CD4-positive, CD25-positive, alpha-beta regulatory T cell (primary cell): ENCODE data around the gene PRELP. TPM values are rescaled to one million over a fixed set of nuclear protein-coding genes. Genes with fewer than 3 reads are reported as not detected.

Experiments
- ATAC-seq, 2 donors: fragments of 150-1000 bp; cut with Tn5 transposase; one replicate each; pipeline ENCODE4 v1.10.0; 2021; ENCODE audit warnings: low read depth in 2 of 2, moderate number of reproducible peaks in 2 of 2, moderate library complexity in 1 of 2
- DNase-seq, 3 donors: peaks; one replicate each; pipeline versions ENCODE4 v3.0.0 to v3.0.0-alpha.2; 2012 to 2022; ENCODE audit warnings: mixed read lengths in 1 of 3
- H3K27ac ChIP-seq: one replicate; pipeline ENCODE4 v1.7.0; 2013; ENCODE audit warnings: mild to moderate bottlenecking, low read length; ENCODE audit not compliant: insufficient read depth, poor library complexity, severe bottlenecking
- H3K27me3 ChIP-seq: one replicate; pipeline ENCODE4 v1.7.0; 2013; ENCODE audit warnings: low read length; ENCODE audit not compliant: control insufficient read depth, insufficient read depth
- H3K36me3 ChIP-seq: one replicate; pipeline ENCODE4 v1.7.0; 2013; ENCODE audit warnings: mild to moderate bottlenecking, low read length, moderate library complexity; ENCODE audit not compliant: control insufficient read depth, insufficient read depth
- H3K4me1 ChIP-seq: 2 replicates; pipeline ENCODE4 v1.7.0; 2013; ENCODE audit warnings: mild to moderate bottlenecking, low read length; ENCODE audit not compliant: insufficient read depth, control insufficient read depth, poor library complexity, severe bottlenecking
- H3K4me3 ChIP-seq: one replicate; pipeline ENCODE4 v1.7.0; 2013; ENCODE audit warnings: low read depth, mild to moderate bottlenecking, low read length, moderate library complexity
- H3K9me3 ChIP-seq, 2 experiments: 1 replicate in 1 of 2; 2 replicates in 1 of 2; pipeline ENCODE4 v1.7.0; 2013; ENCODE audit warnings: low read length in 2 of 2, mild to moderate bottlenecking in 1 of 2, moderate library complexity in 1 of 2; ENCODE audit not compliant: control insufficient read depth in 2 of 2
- H3K27ac Mint-ChIP-seq, 3 donors: one replicate each; pipeline ENCODE4 v1.8.0; 2020 to 2022; ENCODE audit warnings: mild to moderate bottlenecking in 3 of 3, mixed read lengths in 3 of 3, moderate library complexity in 2 of 3
- H3K27me3 Mint-ChIP-seq: one replicate; pipeline ENCODE4 v1.8.0; 2022; ENCODE audit warnings: mild to moderate bottlenecking, mixed read lengths
- H3K36me3 Mint-ChIP-seq: one replicate; pipeline ENCODE4 v1.8.0; 2020; ENCODE audit warnings: mixed read lengths
- H3K4me1 Mint-ChIP-seq, 4 donors: one replicate each; pipeline ENCODE4 v1.8.0; 2020 to 2022; ENCODE audit warnings: mixed read lengths in 4 of 4, mild to moderate bottlenecking in 1 of 4
- H3K4me3 Mint-ChIP-seq, 4 donors: one replicate each; pipeline ENCODE4 v1.8.0; 2020 to 2022; ENCODE audit warnings: mild to moderate bottlenecking in 4 of 4, mixed read lengths in 4 of 4, moderate library complexity in 3 of 4
- H3K9me3 Mint-ChIP-seq, 7 donors: one replicate each; pipeline ENCODE4 v1.8.0; 2020 to 2022; ENCODE audit warnings: mixed read lengths in 7 of 7, mild to moderate bottlenecking in 3 of 7, moderate library complexity in 2 of 7
- polyA plus RNA-seq, 4 donors: library from polyadenylated mRNA; unstranded; fragments of 300-500 nt; fragmentation: Illumina TruSeq; gene quantifications; one replicate each; pipeline ENCODE4 v1.2.3, GENCODE V29; 2021
- total RNA-seq: library from RNA; stranded (reverse); gene quantifications from one replicate; pipeline ENCODE4 v1.2.3, GENCODE V29; 2022

PRELP gene
- total and polyA plus RNA-seq, 5 donors from 2014 or later, result not detected

GRCh38 chr1:203480084-203480483 is 4.5 kb downstream of the PRELP start:
- Histone ChIP-seq H3K4me3 (no peak overlapping the region), H3K9me3 (no peaks in the 10 kb centered on the region), H3K4me1 (no peaks in the 10 kb centered on the region), H3K27ac (no peak overlapping the region), H3K36me3 (no peaks in the 10 kb centered on the region), H3K27me3 (peaks cover 9% of the 10 kb centered on the region)
- H3K27ac Mint-ChIP-seq, result no peak overlapping the region
- ATAC-seq (no peak), DNase-seq (no peak)
- no peaks in the 10 kb centered on the region for H3K9me3 Mint-ChIP-seq
- no peak overlapping the region for H3K4me3 Mint-ChIP-seq
- H3K27me3 Mint-ChIP-seq, result peaks cover 19% of the 10 kb centered on the region
- peaks cover 0 to 4% (median 0%) of the 10 kb centered on the region in 4 donors for H3K4me1 Mint-ChIP-seq
- H3K36me3 Mint-ChIP-seq, result no peaks in the 10 kb centered on the region

- peak overlapping the region in 1 of 3 donors; percentile 21 for H3K27ac Mint-ChIP-seq
- peak; percentile 34 to 53 for ATAC-seq
- H3K9me3 ChIP-seq, result no peaks in the 10 kb centered on the region
- H3K4me1 Mint-ChIP-seq, result peaks cover 0 to 6% (median 0%) of the 10 kb centered on the region in 4 donors
- no peak overlapping the region for H3K4me3 Mint-ChIP-seq
- H3K27me3 Mint-ChIP-seq, result peaks cover 19% of the 10 kb centered on the region
- no peaks in the 10 kb centered on the region for H3K36me3 ChIP-seq
- H3K4me1 ChIP-seq, result no peaks in the 10 kb centered on the region
- DNase-seq, result peak in 2 of 3 donors; percentile 26 to 54
- H3K27me3 ChIP-seq, result peaks cover 9% of the 10 kb centered on the region
- H3K9me3 Mint-ChIP-seq, result no peaks in the 10 kb centered on the region
- H3K36me3 Mint-ChIP-seq, result no peaks in the 10 kb centered on the region
- H3K27ac ChIP-seq, result no peak overlapping the region
- no peak overlapping the region for H3K4me3 ChIP-seq
These were observed 5.0 kb downstream of the PRELP start for GRCh38 chr1:203480525-203481084.

DNA sequence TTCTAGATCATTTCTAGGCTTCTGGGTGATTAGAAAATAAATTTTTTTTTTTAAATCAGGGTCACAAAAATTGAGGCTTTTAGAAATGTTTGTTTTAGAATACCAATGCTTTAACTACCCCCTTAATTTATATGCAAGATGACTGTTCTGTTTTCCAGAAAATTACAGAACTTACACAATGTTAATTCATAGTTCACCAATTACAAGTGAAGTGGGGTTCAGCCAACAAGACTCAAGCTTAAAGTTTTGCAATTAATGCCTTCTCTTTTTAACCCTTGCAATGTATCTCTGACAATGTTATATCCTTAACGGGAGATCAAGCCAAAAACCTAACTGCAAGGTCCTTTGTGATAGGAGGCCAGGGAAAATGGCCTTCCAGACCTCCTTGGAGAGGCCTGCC is 5.6 kb downstream of the PRELP start:
- no peak for ATAC-seq

DNA sequence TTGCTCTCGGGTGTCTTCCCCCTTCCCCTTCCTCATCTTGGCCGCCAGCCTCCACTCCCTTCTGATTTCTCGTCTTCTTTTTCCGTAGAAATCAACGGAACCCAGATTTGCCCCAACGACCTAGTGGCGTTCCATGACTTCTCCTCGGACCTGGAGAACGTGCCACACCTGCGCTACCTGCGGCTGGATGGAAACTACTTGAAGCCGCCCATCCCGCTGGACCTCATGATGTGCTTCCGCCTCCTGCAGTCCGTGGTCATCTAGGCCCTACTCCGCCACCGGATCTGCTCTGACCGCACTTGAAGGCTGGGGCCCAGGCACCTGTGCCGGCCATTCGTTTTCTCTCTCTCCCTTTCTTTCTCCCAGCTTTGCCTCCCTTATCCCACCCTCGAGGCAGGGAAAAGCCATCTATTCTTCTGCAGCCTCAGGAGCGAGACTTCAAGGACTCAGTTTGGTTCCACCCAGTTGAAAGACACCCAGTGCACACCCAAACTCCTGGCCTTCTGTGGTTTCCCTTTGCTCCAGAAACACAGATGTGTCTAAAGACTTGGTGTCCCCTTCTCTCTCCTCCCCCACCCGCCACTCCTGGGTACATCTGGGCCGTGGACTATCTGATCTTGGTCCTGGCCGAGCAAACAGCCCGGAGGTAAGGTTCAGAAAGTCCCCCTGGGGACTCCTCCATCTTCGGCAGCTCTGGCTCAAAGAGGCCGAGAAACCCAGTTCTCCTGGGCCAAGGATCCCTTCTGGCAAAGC is 11.2 kb downstream of the PRELP start:
- DNase-seq, result no peak
- Histone ChIP-seq H3K9me3 (no peaks in the 10 kb centered on the region), H3K36me3 (no peaks in the 10 kb centered on the region), H3K4me1 (peaks cover 8% of the 10 kb centered on the region), H3K4me3 (no peak overlapping the region), H3K27ac (peak overlapping the region; percentile 5), H3K27me3 (no peaks in the 10 kb centered on the region)
- peaks cover 4% of the 10 kb centered on the region for H3K27me3 Mint-ChIP-seq
- H3K36me3 Mint-ChIP-seq, result no peaks in the 10 kb centered on the region
- peaks cover 0 to 18% (median 2%) of the 10 kb centered on the region in 4 donors for H3K4me1 Mint-ChIP-seq
- no peak for ATAC-seq
- H3K9me3 Mint-ChIP-seq, result no peaks in the 10 kb centered on the region
- peak overlapping the region in 1 of 3 donors; percentile 87 for H3K27ac Mint-ChIP-seq
- H3K4me3 Mint-ChIP-seq, result peak overlapping the region in 3 of 4 donors; percentile 68 to 83 (median 75)

More for the DNA sequence above, 5.6 kb downstream of the PRELP start:
- Mint-ChIP-seq H3K27ac (no peak overlapping the region), H3K27me3 (peaks cover 13% of the 10 kb centered on the region), H3K4me3 (no peak overlapping the region), H3K36me3 (no peaks in the 10 kb centered on the region), H3K4me1 (peaks cover 0 to 6% (median 0%) of the 10 kb centered on the region in 4 donors), H3K9me3 (no peaks in the 10 kb centered on the region)
- Histone ChIP-seq H3K27me3 (peaks cover 7% of the 10 kb centered on the region), H3K36me3 (no peaks in the 10 kb centered on the region), H3K4me3 (no peak overlapping the region), H3K4me1 (no peaks in the 10 kb centered on the region), H3K27ac (no peak overlapping the region), H3K9me3 (no peaks in the 10 kb centered on the region)
- no peak for DNase-seq

DNA sequence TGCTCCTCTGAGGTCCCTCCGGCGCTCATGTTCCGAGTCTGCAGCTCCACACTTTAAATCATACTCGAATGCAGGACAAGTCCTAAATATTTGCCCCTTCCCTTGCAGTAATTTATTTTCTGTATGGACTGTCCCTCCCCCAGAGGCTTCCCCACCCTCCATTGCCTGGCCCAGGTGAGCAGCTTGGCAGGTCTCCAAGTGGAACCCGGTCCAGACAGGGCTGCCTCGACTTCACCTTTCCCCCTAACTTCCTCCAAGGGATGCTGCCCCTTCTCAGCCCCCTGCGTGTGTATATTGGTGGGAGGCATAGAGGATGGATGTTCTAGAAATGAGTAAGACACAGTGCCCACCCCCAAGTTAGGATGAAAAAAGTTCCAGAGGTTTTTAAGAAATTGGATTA is 12.9 kb downstream of the PRELP start:
- ATAC-seq (no peak), DNase-seq (no peak)
- Histone ChIP-seq H3K27ac (no peak overlapping the region), H3K27me3 (no peaks in the 10 kb centered on the region), H3K36me3 (no peaks in the 10 kb centered on the region), H3K4me1 (peaks cover 8% of the 10 kb centered on the region), H3K4me3 (no peak overlapping the region), H3K9me3 (no peaks in the 10 kb centered on the region)
- no peaks in the 10 kb centered on the region for H3K9me3 Mint-ChIP-seq
- H3K4me3 Mint-ChIP-seq, result peak overlapping the region in 1 of 4 donors; percentile 21
- H3K4me1 Mint-ChIP-seq, result peaks cover 0 to 18% (median 2%) of the 10 kb centered on the region in 4 donors
- H3K27ac Mint-ChIP-seq, result no peak overlapping the region
- no peaks in the 10 kb centered on the region for H3K36me3 Mint-ChIP-seq
- H3K27me3 Mint-ChIP-seq, result peaks cover 10% of the 10 kb centered on the region

DNA sequence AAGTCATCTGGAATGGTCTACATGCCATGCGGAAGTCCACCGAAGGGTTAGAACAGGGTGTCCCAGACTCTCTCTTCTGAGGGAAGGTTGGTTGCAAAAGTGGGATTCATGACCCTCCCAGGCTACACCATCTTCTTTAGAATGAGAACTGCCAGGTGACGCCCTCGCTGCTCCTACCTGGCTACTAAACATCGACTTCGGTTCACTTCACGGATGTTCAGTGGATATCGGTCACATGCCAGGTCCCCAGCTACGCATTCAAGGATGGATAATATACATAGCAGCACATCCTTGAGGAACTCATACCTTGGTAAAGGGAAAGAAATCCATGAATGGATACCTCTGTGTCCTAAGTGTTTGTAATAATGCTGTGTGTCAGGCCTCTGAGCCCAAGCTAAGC is 15.0 kb downstream of the PRELP start:
- no peak for ATAC-seq
- DNase-seq, result no peak
- no peaks in the 10 kb centered on the region for H3K36me3 ChIP-seq
- H3K4me1 ChIP-seq, result peaks cover 8% of the 10 kb centered on the region
- Mint-ChIP-seq H3K36me3 (no peaks in the 10 kb centered on the region), H3K27ac (no peak overlapping the region), H3K4me1 (peaks cover 0 to 16% (median 2%) of the 10 kb centered on the region in 4 donors), H3K27me3 (peaks cover 13% of the 10 kb centered on the region), H3K4me3 (no peak overlapping the region), H3K9me3 (no peaks in the 10 kb centered on the region)
- H3K9me3 ChIP-seq, result no peaks in the 10 kb centered on the region
- H3K27ac ChIP-seq, result no peak overlapping the region
- no peak overlapping the region for H3K4me3 ChIP-seq
- H3K27me3 ChIP-seq, result no peaks in the 10 kb centered on the region

DNA sequence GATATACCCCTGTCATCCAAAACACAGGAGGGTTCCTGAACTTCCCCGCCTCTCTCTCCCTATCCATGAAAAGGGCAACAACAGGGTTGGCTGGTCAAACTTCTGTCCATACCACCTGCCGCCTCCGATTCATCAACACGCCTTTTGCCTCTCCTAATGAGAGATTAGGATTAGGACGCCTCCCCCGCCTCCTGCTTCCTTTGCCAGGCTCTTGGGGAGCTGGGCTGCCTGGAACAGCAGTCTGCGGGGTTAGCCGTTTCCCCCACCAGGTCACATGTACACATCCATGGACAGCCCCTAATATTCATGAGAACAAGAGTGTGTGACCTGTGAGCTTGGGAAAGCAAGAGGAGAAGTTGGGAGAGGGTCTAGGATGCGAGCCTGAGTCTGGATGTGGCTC is 16.1 kb downstream of the PRELP start:
- H3K4me1 ChIP-seq, result peaks cover 8% of the 10 kb centered on the region
- peaks cover 19% of the 10 kb centered on the region for H3K27me3 Mint-ChIP-seq
- no peak overlapping the region for H3K27ac ChIP-seq
- H3K36me3 Mint-ChIP-seq, result no peaks in the 10 kb centered on the region
- no peaks in the 10 kb centered on the region for H3K9me3 ChIP-seq
- DNase-seq (no peak), ATAC-seq (no peak)
- H3K27me3 ChIP-seq, result no peaks in the 10 kb centered on the region
- no peak overlapping the region for H3K4me3 ChIP-seq
- H3K9me3 Mint-ChIP-seq, result no peaks in the 10 kb centered on the region
- H3K4me1 Mint-ChIP-seq, result peaks cover 0 to 16% (median 2%) of the 10 kb centered on the region in 4 donors
- H3K27ac Mint-ChIP-seq, result no peak overlapping the region
- no peaks in the 10 kb centered on the region for H3K36me3 ChIP-seq
- no peak overlapping the region for H3K4me3 Mint-ChIP-seq
